SHP77 (cell line): ENCODE measurements around the gene EGLN1.
A peak's percentile ranks its signal among the peaks of the same experiment; 100 is the strongest.

Source experiments
- DNase-seq, 2 experiments: peaks; one replicate each; lab custom pipeline; 2025; lab: John Stamatoyannopoulos, UW

Gene EGLN1

GRCh38 chr1:231421546-231421970, 529 bp downstream of the EGLN1 start:
- peak in 1 of 2 experiments; percentile 38 for DNase-seq

- DNase-seq = peak; percentile 20 to 59
Measured at GRCh38 chr1:231420959-231421545, 1.0 kb downstream of the EGLN1 start.

GRCh38 chr1:231420299-231420958, 1.7 kb downstream of the EGLN1 start:
- no peak for DNase-seq

GRCh38 chr1:231419738-231420298, 2.3 kb downstream of the EGLN1 start:
- no peak for DNase-seq

- no peak for DNase-seq
Measured at GRCh38 chr1:231419147-231419546, 2.9 kb downstream of the EGLN1 start.

- DNase-seq = no peak
Measured at GRCh38 chr1:231418741-231419107, 3.4 kb downstream of the EGLN1 start.

- DNase-seq = no peak
Measured at GRCh38 chr1:231418101-231418740, 3.9 kb downstream of the EGLN1 start.

- DNase-seq = no peak
Measured at GRCh38 chr1:231417513-231417912, 4.6 kb downstream of the EGLN1 start.

- no peak for DNase-seq
Measured at GRCh38 chr1:231416901-231417300, 5.2 kb downstream of the EGLN1 start.

GRCh38 chr1:231415018-231415583, 7.0 kb downstream of the EGLN1 start:
- DNase-seq = no peak

GRCh38 chr1:231414260-231415016, 7.6 kb downstream of the EGLN1 start:
- DNase-seq = no peak

GRCh38 chr1:231413749-231414082, 8.4 kb downstream of the EGLN1 start:
- DNase-seq = no peak

- DNase-seq = no peak
Measured at GRCh38 chr1:231411036-231411531, 11.0 kb downstream of the EGLN1 start.

GRCh38 chr1:231410036-231410612, 12.0 kb downstream of the EGLN1 start:
- no peak for DNase-seq

GRCh38 chr1:231408528-231409094, 13.5 kb downstream of the EGLN1 start:
- no peak for DNase-seq

GRCh38 chr1:231407547-231408396, 14.3 kb downstream of the EGLN1 start:
- no peak for DNase-seq

GRCh38 chr1:231407049-231407448, 15.0 kb downstream of the EGLN1 start:
- DNase-seq = no peak

GRCh38 chr1:231404318-231404717, 17.8 kb downstream of the EGLN1 start:
- no peak for DNase-seq

GRCh38 chr1:231401478-231401877, 20.6 kb downstream of the EGLN1 start:
- no peak for DNase-seq
